Sigmoid colon (tissue), 4 donors: ENCODE measurements around the gene ROPN1B.
"Not testable (repeated sequence)": the region's sequence is repeated elsewhere in the genome, so short reads cannot be mapped to it uniquely, and the experiment has no call there.

ENCODE experiments used
- CTCF ChIP-seq, 4 experiments: fragments of 450-650 bp in 3 of 4; fragments of 200-600 bp in 1 of 4; IDR thresholded peaks; one replicate each; pipeline ENCODE4 v1.5.1; 2016 to 2019; ENCODE audit warnings: antibody characterized with exemption in 4 of 4, mild to moderate bottlenecking in 3 of 4, moderate library complexity in 2 of 4
- EP300 ChIP-seq, 4 donors: sonication (generic); formaldehyde crosslinking; IDR thresholded peaks; one replicate each; pipeline ENCODE4 v1.6.1; 2017; ENCODE audit warnings: antibody characterized with exemption in 4 of 4
- POLR2A ChIP-seq, 2 donors: fragments of 450-650 bp; IDR thresholded peaks; one replicate each; pipeline ENCODE4 v1.6.1; 2016; ENCODE audit warnings: antibody characterized with exemption in 2 of 2, mild to moderate bottlenecking in 2 of 2, moderate library complexity in 2 of 2
- POLR2AphosphoS5 ChIP-seq, 4 donors: sonication (generic); formaldehyde crosslinking; IDR thresholded peaks; one replicate each; pipeline ENCODE4 v1.6.1; 2017; ENCODE audit warnings: antibody characterized with exemption in 4 of 4

- peak in 3 of 4 experiments; percentile 45 to 58 (median 48) for TF ChIP-seq CTCF (IDR thresholded peaks at IDR 0.05)
- not testable (repeated sequence) for TF ChIP-seq POLR2A, POLR2AphosphoS5, EP300 (IDR thresholded peaks at IDR 0.05)
Observed at GRCh38 chr3:125928771-125929545, 40.0 kb upstream of the ROPN1B start.
